Measurements from ENCODE around the gene PRRC1.

DNA sequence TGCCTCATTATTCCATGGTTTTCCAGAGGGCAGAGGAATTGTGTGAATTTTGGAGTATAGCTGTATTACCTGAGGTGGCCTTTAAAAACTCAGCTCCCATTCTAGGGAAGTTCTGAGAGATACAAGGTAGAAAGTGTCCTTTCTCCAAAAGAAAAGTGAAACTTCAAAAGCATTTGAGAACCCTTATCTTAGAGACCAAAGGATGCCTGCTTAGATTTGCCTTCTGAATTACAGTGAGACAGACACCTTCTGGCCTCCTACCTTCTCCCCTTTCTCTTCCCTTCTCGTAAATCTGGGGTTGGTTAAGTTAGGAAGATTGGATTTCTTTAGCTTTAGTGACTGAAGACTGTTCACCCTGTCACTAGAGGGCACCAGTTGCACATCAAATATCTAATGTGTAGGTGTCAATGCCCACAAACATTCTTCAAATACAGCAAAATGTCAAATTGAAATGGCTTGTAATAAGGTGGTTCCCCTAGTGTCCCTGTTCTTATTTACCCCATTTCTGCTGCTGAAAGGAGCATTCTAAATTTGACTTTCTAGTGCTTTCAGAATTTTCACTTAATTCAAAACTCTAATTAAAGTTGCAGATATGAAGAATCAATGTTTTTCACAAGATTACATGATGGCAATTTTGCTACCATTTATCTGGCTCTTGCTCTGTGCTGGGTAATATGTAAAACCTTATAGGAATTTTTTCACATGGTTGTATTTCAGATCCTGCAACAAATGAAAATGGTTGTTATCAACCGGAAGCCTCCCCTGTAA lies 46.7 kb downstream of the PRRC1 start:
- TF ChIP-seq EP300 (conservative IDR thresholded peaks at IDR 0.05; ENCODE audit: poor library complexity, severe bottlenecking) (no peak), EZH2 (IDR thresholded peaks at IDR 0.05; ENCODE audit: borderline replicate concordance, insufficient read depth, low read length, poor library complexity, severe bottlenecking) (no peak)
- TF ChIP-seq, protein P1, sequence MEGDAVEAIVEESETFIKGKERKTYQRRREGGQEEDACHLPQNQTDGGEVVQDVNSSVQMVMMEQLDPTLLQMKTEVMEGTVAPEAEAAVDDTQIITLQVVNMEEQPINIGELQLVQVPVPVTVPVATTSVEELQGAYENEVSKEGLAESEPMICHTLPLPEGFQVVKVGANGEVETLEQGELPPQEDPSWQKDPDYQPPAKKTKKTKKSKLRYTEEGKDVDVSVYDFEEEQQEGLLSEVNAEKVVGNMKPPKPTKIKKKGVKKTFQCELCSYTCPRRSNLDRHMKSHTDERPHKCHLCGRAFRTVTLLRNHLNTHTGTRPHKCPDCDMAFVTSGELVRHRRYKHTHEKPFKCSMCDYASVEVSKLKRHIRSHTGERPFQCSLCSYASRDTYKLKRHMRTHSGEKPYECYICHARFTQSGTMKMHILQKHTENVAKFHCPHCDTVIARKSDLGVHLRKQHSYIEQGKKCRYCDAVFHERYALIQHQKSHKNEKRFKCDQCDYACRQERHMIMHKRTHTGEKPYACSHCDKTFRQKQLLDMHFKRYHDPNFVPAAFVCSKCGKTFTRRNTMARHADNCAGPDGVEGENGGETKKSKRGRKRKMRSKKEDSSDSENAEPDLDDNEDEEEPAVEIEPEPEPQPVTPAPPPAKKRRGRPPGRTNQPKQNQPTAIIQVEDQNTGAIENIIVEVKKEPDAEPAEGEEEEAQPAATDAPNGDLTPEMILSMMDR (IDR thresholded peaks at IDR 0.05; ENCODE audit: poor library complexity, severe bottlenecking): peak; percentile 83
